Measurements from ENCODE around the gene COX20. TPM values are rescaled to one million over a fixed set of nuclear protein-coding genes. Genes with fewer than 3 reads are reported as not detected.

COX20 gene
- total and polyA plus RNA-seq, 3 donors from 2014 or later: 41.6 to 60.6 (median 52.3) TPM

- Histone ChIP-seq H3K9me3 (no peaks in the 10 kb centered on the region), H3K36me3 (ENCODE audit: low read depth, missing control alignments) (no peaks in the 10 kb centered on the region), H3K4me1 (no peaks in the 10 kb centered on the region), H3K27me3 (no peaks in the 10 kb centered on the region), H3K27ac (no peak overlapping the region), H3K4me3 (no peak overlapping the region)
- TF ChIP-seq POLR2A (IDR thresholded peaks at IDR 0.05): no peak
- TF ChIP-seq, protein P1, sequence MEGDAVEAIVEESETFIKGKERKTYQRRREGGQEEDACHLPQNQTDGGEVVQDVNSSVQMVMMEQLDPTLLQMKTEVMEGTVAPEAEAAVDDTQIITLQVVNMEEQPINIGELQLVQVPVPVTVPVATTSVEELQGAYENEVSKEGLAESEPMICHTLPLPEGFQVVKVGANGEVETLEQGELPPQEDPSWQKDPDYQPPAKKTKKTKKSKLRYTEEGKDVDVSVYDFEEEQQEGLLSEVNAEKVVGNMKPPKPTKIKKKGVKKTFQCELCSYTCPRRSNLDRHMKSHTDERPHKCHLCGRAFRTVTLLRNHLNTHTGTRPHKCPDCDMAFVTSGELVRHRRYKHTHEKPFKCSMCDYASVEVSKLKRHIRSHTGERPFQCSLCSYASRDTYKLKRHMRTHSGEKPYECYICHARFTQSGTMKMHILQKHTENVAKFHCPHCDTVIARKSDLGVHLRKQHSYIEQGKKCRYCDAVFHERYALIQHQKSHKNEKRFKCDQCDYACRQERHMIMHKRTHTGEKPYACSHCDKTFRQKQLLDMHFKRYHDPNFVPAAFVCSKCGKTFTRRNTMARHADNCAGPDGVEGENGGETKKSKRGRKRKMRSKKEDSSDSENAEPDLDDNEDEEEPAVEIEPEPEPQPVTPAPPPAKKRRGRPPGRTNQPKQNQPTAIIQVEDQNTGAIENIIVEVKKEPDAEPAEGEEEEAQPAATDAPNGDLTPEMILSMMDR (IDR thresholded peaks at IDR 0.05): no peak
- no peak for DNase-seq
- intact Hi-C loops (cut with DNase I; ENCODE audit: low total_unique reads): no loop called here
- WGBS, 2 donors: 95 to 99% methylated on average over 4 of the region's 4 CpGs
Measured at GRCh38 chr1:244887281-244887680, 51.8 kb downstream of the COX20 start.

DNA sequence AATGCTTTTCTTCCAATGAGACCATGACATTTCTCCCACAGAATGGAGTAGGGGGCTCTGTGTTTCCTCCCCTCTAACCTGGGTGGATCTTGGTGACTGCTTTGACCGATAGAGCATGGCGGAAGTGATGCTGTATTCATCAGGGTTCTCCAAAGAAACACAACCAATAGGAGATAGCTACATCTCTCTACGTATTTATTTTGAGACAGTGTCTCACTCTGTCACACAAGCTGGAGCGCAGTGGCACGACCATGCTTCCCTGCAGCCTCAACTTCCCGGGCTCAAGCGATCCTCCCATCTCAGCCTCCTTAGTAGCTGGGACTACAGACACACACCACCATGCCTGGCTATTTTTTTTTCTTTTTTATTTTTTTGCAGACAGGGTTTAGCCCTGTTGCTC is 58.4 kb downstream of the COX20 start:
- intact Hi-C loops (cut with DNase I; ENCODE audit: low total_unique reads): no loop called here
- TF ChIP-seq, protein P1 (IDR thresholded peaks at IDR 0.05): no peak
- no peak for TF ChIP-seq POLR2A (IDR thresholded peaks at IDR 0.05)
- no peak for DNase-seq
- no peaks in the 10 kb centered on the region for H3K9me3 ChIP-seq
- no peak overlapping the region for H3K4me3 ChIP-seq
- H3K27me3 ChIP-seq: no peaks in the 10 kb centered on the region
- no peaks in the 10 kb centered on the region for H3K4me1 ChIP-seq
- 92 to 95% methylated on average over 7 of the region's 7 CpGs for whole genome bisulfite sequencing, 2 donors
- no peak overlapping the region for H3K27ac ChIP-seq
- H3K36me3 ChIP-seq (ENCODE audit: low read depth, missing control alignments): no peaks in the 10 kb centered on the region

Other genes starting within 250 kb of the COX20 start
- 10 to 100 TPM; 70.0 to 72.7 TPM for gene DESI2, start 182.5 kb upstream of the COX20 start, total RNA-seq
- 114 TPM for gene DESI2, start 182.5 kb upstream of the COX20 start, polyA plus RNA-seq (ENCODE audit: insufficient read depth, low read depth, low replicate concordance)
- gene HNRNPU, start 28.9 kb downstream of the COX20 start, total RNA-seq: 100 to 1,000 TPM; 378 to 467 TPM
- 303 TPM for gene HNRNPU, start 28.9 kb downstream of the COX20 start, polyA plus RNA-seq (ENCODE audit: insufficient read depth, low read depth, low replicate concordance)